Cardiac fibroblast (primary cell): ENCODE data around the gene C3orf38.
A peak's percentile ranks its signal among the peaks of the same experiment; 100 is the strongest.
"Not testable (repeated sequence)": the region's sequence is repeated elsewhere in the genome, so short reads cannot be mapped to it uniquely, and the experiment has no call there.

Experiments used
- DNase-seq, 2 donors: peaks; one replicate each; pipeline versions ENCODE4 v3.0.0 to v3.0.0-alpha.2; 2010; ENCODE audit warnings: low read depth in 2 of 2
- H3K4me3 ChIP-seq, 2 donors: replicated peaks in 1 of 2; 1 replicate in 1 of 2; 2 replicates in 1 of 2; pipeline ENCODE4 v1.5.1; 2011; ENCODE audit warnings: low read depth in 2 of 2, low read length in 2 of 2, mild to moderate bottlenecking in 2 of 2, moderate library complexity in 1 of 2
- TF ChIP-seq, protein P1 (sequence below): IDR thresholded peaks from one replicate; pipeline ENCODE4 v1.5.1; 2011; ENCODE audit warnings: low read depth, mild to moderate bottlenecking, low read length, inconsistent platforms

C3orf38 gene

GRCh38 chr3:88180398-88180999, 30.7 kb downstream of the C3orf38 start:
- H3K4me3 ChIP-seq: no peak overlapping the region
- DNase-seq: peak; percentile 71 to 78
- TF ChIP-seq, protein P1, sequence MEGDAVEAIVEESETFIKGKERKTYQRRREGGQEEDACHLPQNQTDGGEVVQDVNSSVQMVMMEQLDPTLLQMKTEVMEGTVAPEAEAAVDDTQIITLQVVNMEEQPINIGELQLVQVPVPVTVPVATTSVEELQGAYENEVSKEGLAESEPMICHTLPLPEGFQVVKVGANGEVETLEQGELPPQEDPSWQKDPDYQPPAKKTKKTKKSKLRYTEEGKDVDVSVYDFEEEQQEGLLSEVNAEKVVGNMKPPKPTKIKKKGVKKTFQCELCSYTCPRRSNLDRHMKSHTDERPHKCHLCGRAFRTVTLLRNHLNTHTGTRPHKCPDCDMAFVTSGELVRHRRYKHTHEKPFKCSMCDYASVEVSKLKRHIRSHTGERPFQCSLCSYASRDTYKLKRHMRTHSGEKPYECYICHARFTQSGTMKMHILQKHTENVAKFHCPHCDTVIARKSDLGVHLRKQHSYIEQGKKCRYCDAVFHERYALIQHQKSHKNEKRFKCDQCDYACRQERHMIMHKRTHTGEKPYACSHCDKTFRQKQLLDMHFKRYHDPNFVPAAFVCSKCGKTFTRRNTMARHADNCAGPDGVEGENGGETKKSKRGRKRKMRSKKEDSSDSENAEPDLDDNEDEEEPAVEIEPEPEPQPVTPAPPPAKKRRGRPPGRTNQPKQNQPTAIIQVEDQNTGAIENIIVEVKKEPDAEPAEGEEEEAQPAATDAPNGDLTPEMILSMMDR: peak; percentile 47

- H3K4me3 ChIP-seq, DNase-seq: not testable (repeated sequence)
Observed at GRCh38 chr3:88182165-88182918, 32.6 kb downstream of the C3orf38 start.

GRCh38 chr3:88188436-88188835, 38.7 kb downstream of the C3orf38 start:
- TF ChIP-seq, protein P1: no peak
- H3K4me3 ChIP-seq: no peak overlapping the region
- peak; percentile 11 to 81 for DNase-seq

DNA sequence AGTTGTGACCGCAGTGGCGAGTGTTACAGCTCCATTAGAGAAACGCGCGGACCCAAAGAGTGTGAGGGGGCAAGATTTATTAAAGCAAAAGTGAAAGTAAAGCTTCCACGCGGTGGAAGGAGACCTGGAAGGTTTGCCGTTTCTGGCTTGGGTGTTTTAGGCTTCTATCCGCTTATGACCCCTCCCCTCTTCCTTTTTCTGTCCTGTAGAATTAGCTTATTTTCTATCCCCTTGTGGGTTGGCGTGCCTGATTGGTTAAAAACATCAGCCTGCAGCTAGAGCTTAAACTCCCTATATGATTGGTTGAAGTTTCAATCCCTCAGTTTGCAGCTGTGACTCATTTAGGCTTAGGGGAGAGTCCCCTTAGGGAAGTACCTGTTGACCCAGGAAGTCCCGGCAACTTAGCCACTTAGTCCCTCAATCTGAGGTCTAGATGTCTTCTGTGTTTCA, 39.6 kb downstream of the C3orf38 start:
- H3K4me3 ChIP-seq: no peak overlapping the region
- TF ChIP-seq, protein P1: no peak
- peak in 1 of 2 donors; percentile 11 for DNase-seq

DNA sequence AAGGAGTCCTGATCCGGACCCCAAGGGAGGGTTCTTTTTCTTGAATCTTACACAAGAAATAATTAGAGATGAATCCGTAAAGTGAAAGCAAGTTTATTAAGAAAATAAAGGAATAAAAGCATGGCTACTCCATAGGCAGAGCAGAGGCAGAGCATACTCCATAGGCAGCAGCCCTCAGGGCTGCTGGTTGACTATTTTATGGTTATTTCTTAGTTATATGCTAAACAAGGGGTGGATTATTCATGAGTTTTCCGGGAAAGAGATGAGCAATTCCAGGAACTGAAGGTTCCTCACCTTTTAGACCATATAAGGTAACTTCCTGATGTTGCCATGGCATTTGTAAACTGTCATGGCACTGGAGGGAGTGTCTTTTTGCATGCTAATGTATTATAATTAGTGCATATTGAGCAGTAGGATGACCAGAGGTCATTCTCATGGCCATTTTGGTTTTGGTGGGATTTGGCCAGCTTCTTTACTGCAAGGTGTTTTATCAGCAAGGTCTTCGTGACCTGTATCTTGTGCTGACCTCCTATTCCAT, 42.2 kb downstream of the C3orf38 start:
- H3K4me3 ChIP-seq: no peak overlapping the region
- no peak for DNase-seq
- TF ChIP-seq, protein P1: no peak

DNA sequence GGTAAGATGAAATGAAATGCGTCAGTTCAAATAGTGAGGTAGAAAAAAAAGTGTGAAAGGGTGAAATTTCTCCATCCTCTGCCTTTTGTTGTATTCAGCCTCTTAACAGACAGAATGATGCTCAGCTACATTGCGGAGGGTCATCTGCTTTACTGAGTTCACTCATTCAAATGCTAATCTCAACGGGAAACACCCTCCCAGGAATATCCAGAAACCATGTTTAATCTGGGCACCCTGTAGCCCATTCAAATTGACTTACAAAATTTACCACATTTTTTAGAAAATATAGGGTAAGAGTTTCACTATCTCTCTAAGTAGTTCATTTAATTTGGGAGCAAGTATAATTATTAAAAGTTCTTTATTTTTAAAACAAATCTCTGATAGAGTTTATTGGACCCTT, 42.9 kb downstream of the C3orf38 start:
- TF ChIP-seq, protein P1: no peak
- no peak for DNase-seq
- H3K4me3 ChIP-seq: no peak overlapping the region

DNA sequence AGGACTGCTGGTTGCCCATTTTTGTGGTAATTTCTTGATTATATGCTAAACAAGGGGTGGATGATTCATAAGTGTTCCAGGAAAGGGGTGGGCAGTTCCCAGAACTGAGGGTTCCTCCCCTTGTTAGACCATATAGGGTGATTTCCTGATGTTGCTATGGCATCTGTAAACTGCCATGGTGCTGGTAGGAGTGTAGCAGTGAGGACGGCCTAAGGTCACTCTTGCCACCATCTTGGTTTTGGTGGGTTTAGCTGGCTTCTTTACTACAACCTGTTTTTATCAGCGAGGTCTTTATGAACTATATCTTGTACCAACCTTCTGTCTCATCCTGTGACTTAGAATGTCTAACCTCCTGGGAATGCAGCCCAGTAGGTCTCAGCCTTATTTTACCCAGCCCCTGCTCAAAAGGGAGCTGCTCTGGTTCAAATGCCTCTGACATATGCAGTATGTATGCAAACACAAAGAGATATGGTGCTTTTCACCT, 46.2 kb downstream of the C3orf38 start:
- no peak overlapping the region for H3K4me3 ChIP-seq
- TF ChIP-seq, protein P1: no peak

More for the DNA sequence above, 46.2 kb downstream of the C3orf38 start:
- peak; percentile 62 to 77 for DNase-seq
